Measurements from ENCODE around the gene DLL3. TPM values are rescaled to one million over a fixed set of nuclear protein-coding genes. Genes with fewer than 3 reads are reported as not detected.

Gene DLL3
- total RNA-seq, 1 donor, result 0.09 TPM

GRCh38 chr19:39544911-39545310 is 46.2 kb downstream of the DLL3 start:
- TF ChIP-seq, protein P1, sequence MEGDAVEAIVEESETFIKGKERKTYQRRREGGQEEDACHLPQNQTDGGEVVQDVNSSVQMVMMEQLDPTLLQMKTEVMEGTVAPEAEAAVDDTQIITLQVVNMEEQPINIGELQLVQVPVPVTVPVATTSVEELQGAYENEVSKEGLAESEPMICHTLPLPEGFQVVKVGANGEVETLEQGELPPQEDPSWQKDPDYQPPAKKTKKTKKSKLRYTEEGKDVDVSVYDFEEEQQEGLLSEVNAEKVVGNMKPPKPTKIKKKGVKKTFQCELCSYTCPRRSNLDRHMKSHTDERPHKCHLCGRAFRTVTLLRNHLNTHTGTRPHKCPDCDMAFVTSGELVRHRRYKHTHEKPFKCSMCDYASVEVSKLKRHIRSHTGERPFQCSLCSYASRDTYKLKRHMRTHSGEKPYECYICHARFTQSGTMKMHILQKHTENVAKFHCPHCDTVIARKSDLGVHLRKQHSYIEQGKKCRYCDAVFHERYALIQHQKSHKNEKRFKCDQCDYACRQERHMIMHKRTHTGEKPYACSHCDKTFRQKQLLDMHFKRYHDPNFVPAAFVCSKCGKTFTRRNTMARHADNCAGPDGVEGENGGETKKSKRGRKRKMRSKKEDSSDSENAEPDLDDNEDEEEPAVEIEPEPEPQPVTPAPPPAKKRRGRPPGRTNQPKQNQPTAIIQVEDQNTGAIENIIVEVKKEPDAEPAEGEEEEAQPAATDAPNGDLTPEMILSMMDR (IDR thresholded peaks at IDR 0.05; ENCODE audit: insufficient read depth, low read length), result no peak
- DNase-seq (ENCODE audit: low read depth), result no peak
- no peak overlapping the region for H3K4me3 ChIP-seq (ENCODE audit: low read depth, low read length)

GRCh38 chr19:39546599-39546998 is 47.9 kb downstream of the DLL3 start:
- DNase-seq (ENCODE audit: low read depth), result no peak
- TF ChIP-seq, protein P1 (IDR thresholded peaks at IDR 0.05; ENCODE audit: insufficient read depth, low read length), result no peak
- H3K4me3 ChIP-seq (ENCODE audit: low read depth, low read length), result no peak overlapping the region

- TF ChIP-seq, protein P1 (IDR thresholded peaks at IDR 0.05; ENCODE audit: insufficient read depth, low read length), result no peak
- no peak overlapping the region for H3K4me3 ChIP-seq (ENCODE audit: low read depth, low read length)
- DNase-seq (ENCODE audit: low read depth), result no peak
Measured at GRCh38 chr19:39550197-39550596, 51.5 kb downstream of the DLL3 start.

- TF ChIP-seq, protein P1 (IDR thresholded peaks at IDR 0.05; ENCODE audit: insufficient read depth, low read length), result no peak
- no peak for DNase-seq (ENCODE audit: low read depth)
- no peak overlapping the region for H3K4me3 ChIP-seq (ENCODE audit: low read depth, low read length)
Measured at GRCh38 chr19:39553082-39553652, 54.4 kb downstream of the DLL3 start.

GRCh38 chr19:39554701-39555311 is 56.1 kb downstream of the DLL3 start:
- no peak overlapping the region for H3K4me3 ChIP-seq (ENCODE audit: low read depth, low read length)
- TF ChIP-seq, protein P1 (IDR thresholded peaks at IDR 0.05; ENCODE audit: insufficient read depth, low read length), result no peak
- DNase-seq (ENCODE audit: low read depth), result no peak

DNA sequence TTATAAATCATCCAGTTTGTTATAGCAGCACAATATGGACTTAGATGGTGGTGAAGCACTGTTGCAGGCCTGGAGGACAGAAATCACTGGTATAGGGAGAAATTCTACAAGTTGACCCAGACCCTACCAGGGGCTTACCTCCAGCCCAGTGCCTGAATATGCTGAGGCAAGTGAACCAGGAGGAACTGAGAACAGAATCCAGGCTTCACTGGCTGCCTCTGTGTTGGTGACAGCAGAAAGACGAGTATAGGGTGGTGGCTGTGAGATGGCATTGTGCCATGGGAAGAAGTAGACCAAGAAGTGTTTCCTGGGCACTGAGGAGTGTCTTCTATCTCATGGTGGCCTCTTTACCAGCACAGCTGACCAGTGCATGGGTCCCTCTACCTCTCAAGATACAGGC is 57.1 kb downstream of the DLL3 start:
- DNase-seq (ENCODE audit: low read depth), result no peak
- TF ChIP-seq, protein P1 (IDR thresholded peaks at IDR 0.05; ENCODE audit: insufficient read depth, low read length), result no peak
- no peak overlapping the region for H3K4me3 ChIP-seq (ENCODE audit: low read depth, low read length)

Other genes starting within 250 kb of the DLL3 start
- not detected in 2 replicates for gene IFNL2, start 230.6 kb upstream of the DLL3 start, total RNA-seq (ENCODE audit: low replicate concordance)
- not detected in 2 replicates for gene IFNL1, start 202.5 kb upstream of the DLL3 start, total RNA-seq (ENCODE audit: low replicate concordance)
- 0.08 and 0.18 TPM in 2 replicates for gene LRFN1, start 178.1 kb upstream of the DLL3 start, total RNA-seq (ENCODE audit: low replicate concordance)
- gene GMFG, start 162.9 kb upstream of the DLL3 start, total RNA-seq (ENCODE audit: low replicate concordance), result 4.2 TPM in 1 of 2 replicates, not detected in the other
- gene SAMD4B, start 156.5 kb upstream of the DLL3 start, total RNA-seq (ENCODE audit: low replicate concordance), result 21.5 and 84.9 TPM in 2 replicates
- gene PAF1, start 107.8 kb upstream of the DLL3 start, total RNA-seq (ENCODE audit: low replicate concordance), result 36.1 and 45.4 TPM in 2 replicates
- gene MED29, start 107.6 kb upstream of the DLL3 start, total RNA-seq (ENCODE audit: low replicate concordance), result 16.2 and 25.7 TPM in 2 replicates
- 10.8 and 18.3 TPM in 2 replicates for gene ZFP36, start 92.1 kb upstream of the DLL3 start, total RNA-seq (ENCODE audit: low replicate concordance)
- 14.1 and 29.1 TPM in 2 replicates for gene PLEKHG2, start 86.3 kb upstream of the DLL3 start, total RNA-seq (ENCODE audit: low replicate concordance)
- 23.5 and 148 TPM in 2 replicates for gene RPS16, start 63.0 kb upstream of the DLL3 start, total RNA-seq (ENCODE audit: low replicate concordance)
- gene SUPT5H, start 53.4 kb upstream of the DLL3 start, total RNA-seq (ENCODE audit: low replicate concordance), result 88.2 and 299 TPM in 2 replicates
- gene TIMM50, start 18.1 kb upstream of the DLL3 start, total RNA-seq (ENCODE audit: low replicate concordance), result 46.1 and 49.5 TPM in 2 replicates
- not detected in 2 replicates for gene SELENOV, start 16.2 kb downstream of the DLL3 start, total RNA-seq (ENCODE audit: low replicate concordance)
- 1.5 and 3.3 TPM in 2 replicates for gene EID2B, start 33.9 kb downstream of the DLL3 start, total RNA-seq (ENCODE audit: low replicate concordance)
- 3.9 and 5.7 TPM in 2 replicates for gene EID2, start 41.2 kb downstream of the DLL3 start, total RNA-seq (ENCODE audit: low replicate concordance)
- gene LGALS13, start 103.6 kb downstream of the DLL3 start, total RNA-seq (ENCODE audit: low replicate concordance), result not detected in 2 replicates
- gene LGALS16, start 157.0 kb downstream of the DLL3 start, total RNA-seq (ENCODE audit: low replicate concordance), result not detected in 2 replicates
- not detected in 2 replicates for gene LGALS14, start 205.5 kb downstream of the DLL3 start, total RNA-seq (ENCODE audit: low replicate concordance)
- gene CLC, start 239.1 kb downstream of the DLL3 start, total RNA-seq (ENCODE audit: low replicate concordance), result not detected in 2 replicates

All from fibroblast of the aortic adventitia (primary cell).